Measurements from ENCODE around the gene PDCD1.

Gene PDCD1

DNA sequence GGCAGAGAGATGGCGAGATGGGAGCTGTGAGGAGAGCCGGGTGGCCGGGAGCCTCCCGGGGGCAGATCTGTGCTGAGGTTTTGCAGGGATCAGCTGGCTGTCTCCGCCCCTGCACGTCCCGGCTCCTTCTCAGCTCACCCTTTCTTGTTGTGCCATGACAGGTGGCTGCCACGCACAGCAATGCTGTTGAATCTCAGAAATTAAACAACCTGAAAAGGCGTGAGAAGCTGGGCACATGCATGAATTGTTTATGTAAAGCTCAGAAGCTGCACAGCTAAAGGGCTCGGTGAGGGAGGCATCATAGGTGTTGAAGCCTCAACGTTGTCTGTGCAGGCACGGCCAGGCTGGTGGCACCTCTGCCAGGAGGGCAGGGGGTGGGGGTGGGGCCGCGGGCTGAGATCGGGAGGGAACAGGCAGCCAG is 10.0 kb upstream of the PDCD1 start:
- no peak for TF ChIP-seq EZH2phosphoT487 (IDR thresholded peaks at IDR 0.05; ENCODE audit: low read depth)
- TF ChIP-seq, protein P1, sequence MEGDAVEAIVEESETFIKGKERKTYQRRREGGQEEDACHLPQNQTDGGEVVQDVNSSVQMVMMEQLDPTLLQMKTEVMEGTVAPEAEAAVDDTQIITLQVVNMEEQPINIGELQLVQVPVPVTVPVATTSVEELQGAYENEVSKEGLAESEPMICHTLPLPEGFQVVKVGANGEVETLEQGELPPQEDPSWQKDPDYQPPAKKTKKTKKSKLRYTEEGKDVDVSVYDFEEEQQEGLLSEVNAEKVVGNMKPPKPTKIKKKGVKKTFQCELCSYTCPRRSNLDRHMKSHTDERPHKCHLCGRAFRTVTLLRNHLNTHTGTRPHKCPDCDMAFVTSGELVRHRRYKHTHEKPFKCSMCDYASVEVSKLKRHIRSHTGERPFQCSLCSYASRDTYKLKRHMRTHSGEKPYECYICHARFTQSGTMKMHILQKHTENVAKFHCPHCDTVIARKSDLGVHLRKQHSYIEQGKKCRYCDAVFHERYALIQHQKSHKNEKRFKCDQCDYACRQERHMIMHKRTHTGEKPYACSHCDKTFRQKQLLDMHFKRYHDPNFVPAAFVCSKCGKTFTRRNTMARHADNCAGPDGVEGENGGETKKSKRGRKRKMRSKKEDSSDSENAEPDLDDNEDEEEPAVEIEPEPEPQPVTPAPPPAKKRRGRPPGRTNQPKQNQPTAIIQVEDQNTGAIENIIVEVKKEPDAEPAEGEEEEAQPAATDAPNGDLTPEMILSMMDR (IDR thresholded peaks at IDR 0.05; ENCODE audit: low read depth, low read length) = no peak
- no peaks in the 10 kb centered on the region for H3K79me2 ChIP-seq (ENCODE audit: low read length)
- no peak overlapping the region for H3K9ac ChIP-seq (ENCODE audit: low read length)
- no peak overlapping the region for H3K4me3 ChIP-seq (ENCODE audit: low read length)
- peak overlapping the region; percentile 39 for H3K4me2 ChIP-seq (ENCODE audit: low read length)
- H4K20me1 ChIP-seq (ENCODE audit: insufficient read depth, low read length) = no peaks in the 10 kb centered on the region
- H3K9me3 ChIP-seq (ENCODE audit: insufficient read depth, low read length) = no peaks in the 10 kb centered on the region
- H3K27ac ChIP-seq (ENCODE audit: low read length) = no peak overlapping the region
- H3K27me3 ChIP-seq (ENCODE audit: low read depth, low read length) = peaks cover 55% of the 10 kb centered on the region
- peaks cover 28% of the 10 kb centered on the region for H3K4me1 ChIP-seq (ENCODE audit: low read length)
- H3K36me3 ChIP-seq (replicated peaks; ENCODE audit: low read depth, low read length) = peaks cover 4% of the 10 kb centered on the region
- H2AFZ ChIP-seq (ENCODE audit: low read depth, low read length) = no peak overlapping the region

GRCh38 chr2:241867776-241868420 is 9.2 kb upstream of the PDCD1 start:
- Histone ChIP-seq H3K9ac (ENCODE audit: low read length) (no peak overlapping the region), H2AFZ (ENCODE audit: low read depth, low read length) (no peak overlapping the region), H3K4me1 (ENCODE audit: low read length) (peaks cover 35% of the 10 kb centered on the region), H3K4me2 (ENCODE audit: low read length) (peak overlapping the region; percentile 39), H3K27me3 (ENCODE audit: low read depth, low read length) (peaks cover 55% of the 10 kb centered on the region), H3K27ac (ENCODE audit: low read length) (no peak overlapping the region), H4K20me1 (ENCODE audit: insufficient read depth, low read length) (no peaks in the 10 kb centered on the region), H3K4me3 (ENCODE audit: low read length) (no peak overlapping the region), H3K9me3 (ENCODE audit: insufficient read depth, low read length) (no peaks in the 10 kb centered on the region), H3K79me2 (ENCODE audit: low read length) (no peaks in the 10 kb centered on the region), H3K36me3 (replicated peaks; ENCODE audit: low read depth, low read length) (peaks cover 4% of the 10 kb centered on the region)
- TF ChIP-seq EZH2phosphoT487 (IDR thresholded peaks at IDR 0.05; ENCODE audit: low read depth) = no peak
- TF ChIP-seq, protein P1 (IDR thresholded peaks at IDR 0.05; ENCODE audit: low read depth, low read length) = no peak

- H2AFZ ChIP-seq (ENCODE audit: low read depth, low read length) = no peak overlapping the region
- no peaks in the 10 kb centered on the region for H3K9me3 ChIP-seq (ENCODE audit: insufficient read depth, low read length)
- no peak for TF ChIP-seq EZH2phosphoT487 (IDR thresholded peaks at IDR 0.05; ENCODE audit: low read depth)
- TF ChIP-seq, protein P1 (IDR thresholded peaks at IDR 0.05; ENCODE audit: low read depth, low read length) = no peak
- no peaks in the 10 kb centered on the region for H3K79me2 ChIP-seq (ENCODE audit: low read length)
- H3K9ac ChIP-seq (ENCODE audit: low read length) = no peak overlapping the region
- H3K27me3 ChIP-seq (ENCODE audit: low read depth, low read length) = peaks cover 55% of the 10 kb centered on the region
- H3K36me3 ChIP-seq (replicated peaks; ENCODE audit: low read depth, low read length) = peaks cover 4% of the 10 kb centered on the region
- H3K4me3 ChIP-seq (ENCODE audit: low read length) = no peak overlapping the region
- no peaks in the 10 kb centered on the region for H4K20me1 ChIP-seq (ENCODE audit: insufficient read depth, low read length)
- no peak overlapping the region for H3K4me2 ChIP-seq (ENCODE audit: low read length)
- H3K4me1 ChIP-seq (ENCODE audit: low read length) = peaks cover 35% of the 10 kb centered on the region
- H3K27ac ChIP-seq (ENCODE audit: low read length) = no peak overlapping the region
These were observed 8.3 kb upstream of the PDCD1 start for GRCh38 chr2:241866790-241867645.
